HG03039 (cell line): ENCODE data around the gene PASD1.
"Not testable (repeated sequence)": the region's sequence is repeated elsewhere in the genome, so short reads cannot be mapped to it uniquely, and the experiment has no call there.

Experiments
- ATAC-seq: cut with Tn5 transposase; IDR thresholded peaks from one replicate; pipeline ENCODE4 v1.9.1; 2021; ENCODE audit warnings: mild to moderate bottlenecking, moderate library complexity; ENCODE audit not compliant: unreplicated experiment

The PASD1 gene

DNA sequence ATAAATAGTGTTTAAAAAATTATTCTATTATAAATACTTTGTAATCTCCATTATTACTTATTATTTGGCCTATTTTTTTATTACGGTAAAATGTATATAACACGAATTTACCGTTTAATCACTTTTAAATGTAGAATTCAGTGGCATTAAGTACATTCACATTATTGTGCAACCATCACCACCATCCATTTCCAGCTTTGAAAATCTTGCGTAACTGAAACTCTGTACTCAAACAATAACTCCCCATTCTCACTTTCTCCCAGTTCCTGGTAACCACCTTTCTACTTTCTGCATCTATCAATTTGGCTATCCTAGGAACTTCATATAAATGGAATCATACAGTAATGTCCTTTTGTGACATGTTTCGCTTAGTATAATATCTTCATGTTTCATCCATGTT is 45.7 kb downstream of the PASD1 start:
- ATAC-seq: no peak

DNA sequence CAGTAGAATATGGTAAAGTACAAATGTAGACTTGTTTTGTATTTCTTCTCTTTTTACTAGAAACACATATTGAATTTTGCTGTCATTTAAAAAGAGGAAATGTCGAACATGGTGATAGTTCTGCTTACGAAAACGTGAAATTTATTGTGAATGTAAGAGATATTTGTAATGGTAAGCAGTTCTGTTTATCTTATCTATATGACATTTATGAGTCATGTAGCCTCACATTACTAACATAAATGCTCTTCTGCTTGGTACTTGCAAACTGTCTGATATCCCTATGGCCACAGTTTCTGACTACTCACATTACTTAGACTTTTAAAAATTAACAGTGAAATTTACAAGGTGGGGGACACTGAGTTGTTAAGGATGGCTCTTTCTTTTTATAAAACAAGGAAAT is 57.9 kb downstream of the PASD1 start:
- no peak for ATAC-seq

DNA sequence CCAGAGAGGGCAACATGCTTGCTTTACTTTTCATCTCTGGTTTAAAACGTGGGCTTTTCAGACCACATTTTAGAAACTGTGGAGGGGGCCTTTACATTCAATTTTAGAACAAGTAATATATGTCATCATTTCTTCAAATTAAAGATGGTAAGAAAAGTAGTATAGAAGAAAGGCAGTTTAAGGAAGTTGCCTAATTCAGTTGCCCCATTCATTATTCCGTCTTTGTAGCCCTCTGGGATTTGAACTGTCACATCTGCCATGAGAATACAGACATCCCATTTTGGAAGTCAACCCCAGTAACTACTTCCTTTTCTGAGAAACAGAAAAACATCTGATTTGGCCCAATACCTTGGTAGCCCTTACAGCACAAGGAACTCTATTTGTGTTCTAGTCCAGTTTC is 61.2 kb downstream of the PASD1 start:
- no peak for ATAC-seq

DNA sequence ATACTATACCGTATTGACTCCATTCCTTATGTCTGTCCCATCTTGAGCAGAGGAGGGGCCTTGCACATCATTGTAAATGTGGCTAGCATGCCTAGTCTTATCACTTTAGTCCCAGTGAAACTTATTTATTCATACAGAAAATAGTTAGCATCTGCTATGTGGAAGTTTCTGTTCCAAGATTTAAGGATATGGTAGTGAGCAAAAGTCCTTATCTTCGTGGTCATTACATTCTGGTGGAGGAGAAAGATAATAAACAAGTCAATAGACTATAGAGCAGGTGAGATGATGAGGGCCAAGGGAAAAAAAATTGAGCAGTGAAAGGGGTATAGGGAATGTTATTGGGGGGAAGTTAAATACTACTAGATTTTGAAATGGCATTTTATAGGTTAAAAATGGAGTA is 68.3 kb downstream of the PASD1 start:
- no peak for ATAC-seq

DNA sequence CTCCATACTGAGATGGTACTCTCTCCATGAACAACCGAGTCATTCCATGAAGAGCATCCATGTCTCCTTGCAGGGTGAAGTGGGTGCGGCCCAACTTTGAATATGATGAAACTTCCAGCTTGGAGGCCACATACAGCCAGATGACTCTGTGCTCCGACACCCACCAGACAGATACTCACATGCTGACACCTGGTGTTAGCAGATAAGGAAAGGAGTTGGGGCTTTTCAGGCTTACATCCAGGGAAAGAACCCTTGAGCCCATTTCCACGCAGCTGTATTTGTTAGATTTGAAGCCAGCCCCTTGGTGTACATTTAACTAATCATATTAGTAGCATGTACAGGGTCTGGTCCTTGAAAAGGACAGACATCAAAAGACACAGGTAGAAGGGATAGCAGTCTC is 69.7 kb downstream of the PASD1 start:
- ATAC-seq: no peak

DNA sequence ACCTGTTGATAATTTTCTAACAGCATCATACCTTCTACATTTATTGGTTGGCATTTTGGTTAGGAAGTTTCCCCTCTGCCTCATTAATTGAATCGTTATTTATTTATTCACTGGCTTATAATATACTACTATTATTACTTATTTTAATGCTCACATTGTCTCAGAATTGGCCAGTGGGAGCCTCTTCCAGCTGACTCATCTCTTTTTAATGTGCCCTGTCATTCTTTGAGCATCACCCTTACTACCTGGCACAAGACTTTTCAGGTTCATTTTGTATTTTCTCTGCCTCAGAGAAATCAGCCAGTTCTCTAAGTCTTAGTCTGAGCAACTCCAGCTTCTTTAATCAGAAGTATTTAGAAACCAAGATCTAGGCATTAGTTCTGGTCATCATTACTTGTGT is 71.5 kb downstream of the PASD1 start:
- no peak for ATAC-seq

DNA sequence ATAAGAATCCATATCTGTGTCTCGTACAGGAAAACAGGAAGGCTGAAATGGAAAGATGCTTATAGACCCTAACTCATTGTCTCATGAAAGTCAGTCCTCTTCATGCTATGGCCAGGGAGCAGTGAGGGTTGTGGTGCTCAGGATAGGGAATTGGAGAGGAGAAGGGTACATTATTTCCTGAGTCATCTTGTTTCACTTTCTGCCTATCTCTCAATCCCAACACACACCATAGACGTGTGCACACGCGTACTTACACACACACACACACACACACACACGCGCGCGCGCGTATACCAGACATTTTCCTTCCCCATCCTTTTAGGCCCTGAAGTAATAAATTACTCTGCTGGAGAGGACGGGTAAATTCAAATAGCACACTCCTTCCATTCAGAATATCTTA is 78.1 kb downstream of the PASD1 start:
- no peak for ATAC-seq

DNA sequence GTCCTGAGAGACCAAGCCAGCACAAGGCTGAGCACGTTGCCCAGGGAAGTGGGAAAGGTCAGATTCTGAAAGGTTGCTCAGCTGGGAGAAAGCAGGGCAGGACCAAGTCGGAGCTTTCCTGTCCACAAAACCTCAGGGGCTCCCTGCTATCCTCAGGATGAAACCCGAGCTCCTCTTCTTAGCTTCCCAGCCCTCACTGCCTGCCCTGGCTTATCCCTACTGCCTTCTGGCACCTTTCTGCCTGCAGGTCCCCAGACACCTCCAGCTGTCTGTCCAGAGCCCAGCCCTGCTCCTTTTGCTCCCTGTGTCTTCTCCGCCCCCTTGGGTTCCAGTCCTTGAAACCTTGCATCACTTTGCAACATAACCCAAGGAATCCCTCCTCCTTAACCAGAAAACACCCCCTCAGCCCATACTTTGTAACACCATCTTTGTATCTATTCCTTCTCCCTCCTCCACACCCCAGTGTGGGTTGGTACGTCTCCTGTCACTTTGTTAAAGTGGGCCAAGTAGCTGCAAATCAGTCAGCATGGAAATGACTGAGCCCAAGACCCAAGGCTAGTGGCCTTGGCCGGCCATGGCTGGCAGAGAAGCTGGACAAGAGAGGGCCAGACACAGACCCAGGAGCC is 111.8 kb downstream of the PASD1 start:
- no peak for ATAC-seq

DNA sequence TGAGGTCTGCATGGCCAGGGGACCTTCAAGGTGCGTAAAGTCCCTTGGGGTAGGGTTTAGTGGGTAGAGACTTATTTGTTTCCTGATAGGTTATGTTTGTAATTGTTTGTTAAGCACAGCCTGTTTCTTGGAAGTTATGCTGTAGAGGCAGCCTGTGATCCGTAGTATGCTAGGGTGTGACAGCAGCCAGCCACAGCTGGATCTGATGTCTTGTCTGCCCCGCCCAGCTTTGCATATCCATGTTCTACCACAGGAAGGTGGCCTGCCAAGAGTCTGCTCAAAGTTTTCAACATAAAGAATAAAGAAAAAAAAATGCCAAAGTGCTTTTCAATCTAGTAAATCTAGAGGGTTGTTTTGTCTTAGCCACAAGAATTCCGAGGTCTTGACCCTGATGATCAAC is 112.7 kb downstream of the PASD1 start:
- no peak for ATAC-seq

DNA sequence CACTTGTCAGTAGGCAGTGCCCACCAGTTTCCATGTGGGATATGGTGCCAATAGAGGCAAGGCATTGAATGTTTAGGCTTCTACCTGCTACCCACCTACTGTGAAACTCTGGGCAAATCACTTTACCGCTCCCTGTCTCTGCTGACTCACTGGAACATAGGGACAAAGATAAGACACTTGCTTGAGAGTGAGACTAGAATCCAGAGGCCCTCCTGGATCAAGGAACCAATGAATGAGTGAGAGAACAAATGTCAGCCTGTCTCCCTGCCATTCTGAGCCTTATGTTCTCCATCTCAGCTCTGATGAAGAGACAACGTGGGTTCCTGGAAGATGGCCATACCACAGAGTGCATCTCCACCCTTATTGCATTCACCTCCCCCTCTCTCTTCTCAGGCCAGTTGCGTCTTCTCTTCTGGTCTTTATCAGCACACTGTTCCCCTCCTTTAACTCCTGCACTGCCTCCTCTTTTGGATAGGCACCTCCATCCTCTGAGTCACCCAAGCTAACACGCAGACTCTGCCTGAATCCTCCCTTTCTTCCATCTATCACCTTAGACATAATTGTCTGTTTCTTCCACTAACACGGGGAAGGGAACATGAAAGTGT is 116.4 kb downstream of the PASD1 start:
- no peak for ATAC-seq

DNA sequence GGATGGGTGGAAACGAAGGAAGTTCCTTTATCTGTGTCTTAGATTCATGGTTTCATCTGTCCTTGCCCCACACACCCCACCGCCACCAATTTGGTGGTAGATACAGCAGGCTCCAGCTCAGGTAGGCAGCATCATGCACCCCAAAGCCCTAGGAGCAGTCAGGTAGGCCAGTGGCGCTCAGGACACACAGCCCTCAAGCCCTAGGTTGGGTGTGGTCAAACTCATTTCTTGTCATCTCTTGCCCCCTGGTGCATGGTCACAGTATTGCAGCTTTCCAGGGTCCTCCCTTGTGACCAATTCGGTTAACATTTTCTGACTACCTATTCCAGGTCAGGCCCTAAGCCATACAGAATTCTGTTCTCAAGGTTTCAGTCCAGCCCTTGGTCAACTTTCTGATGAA is 117.3 kb downstream of the PASD1 start:
- no peak for ATAC-seq

DNA sequence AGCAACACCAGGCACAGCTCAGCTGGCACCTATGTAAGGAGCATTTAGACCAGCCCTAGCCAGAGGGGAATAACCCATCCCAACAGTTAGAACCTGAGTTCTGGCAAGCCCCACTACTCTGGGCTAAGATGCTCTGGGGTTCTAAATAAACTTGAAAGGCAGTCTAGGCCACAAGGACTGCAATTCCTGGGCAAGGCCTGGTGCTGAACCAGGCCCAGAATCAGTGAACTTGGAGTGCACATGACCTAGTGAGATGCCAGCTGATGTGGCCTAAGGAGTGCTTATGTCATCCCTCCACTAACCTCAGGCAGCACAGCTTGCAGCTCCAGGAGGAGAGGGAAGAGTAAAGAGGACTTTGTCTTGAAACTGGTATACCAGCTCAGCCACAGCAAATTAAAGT is 124.2 kb downstream of the PASD1 start:
- ATAC-seq: no peak

DNA sequence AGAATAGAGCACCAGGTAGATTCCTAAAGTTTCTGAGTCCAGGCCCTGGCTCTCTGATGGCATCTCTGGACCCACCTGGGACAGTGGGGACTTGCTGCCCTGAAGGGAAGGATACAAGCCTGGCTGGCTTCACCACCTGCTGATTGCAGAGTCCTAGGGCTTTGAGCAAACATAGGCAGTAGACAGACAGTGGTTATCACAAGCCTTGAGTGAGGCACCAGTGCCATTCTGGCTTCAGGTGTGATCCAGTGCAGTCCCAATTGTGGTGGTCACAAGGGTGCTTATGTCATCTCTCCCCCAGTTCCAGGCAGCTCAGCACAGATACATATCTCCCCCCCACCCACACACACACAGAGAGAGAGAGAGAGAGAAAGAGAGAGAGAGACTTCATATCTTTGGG is 125.2 kb downstream of the PASD1 start:
- no peak for ATAC-seq

DNA sequence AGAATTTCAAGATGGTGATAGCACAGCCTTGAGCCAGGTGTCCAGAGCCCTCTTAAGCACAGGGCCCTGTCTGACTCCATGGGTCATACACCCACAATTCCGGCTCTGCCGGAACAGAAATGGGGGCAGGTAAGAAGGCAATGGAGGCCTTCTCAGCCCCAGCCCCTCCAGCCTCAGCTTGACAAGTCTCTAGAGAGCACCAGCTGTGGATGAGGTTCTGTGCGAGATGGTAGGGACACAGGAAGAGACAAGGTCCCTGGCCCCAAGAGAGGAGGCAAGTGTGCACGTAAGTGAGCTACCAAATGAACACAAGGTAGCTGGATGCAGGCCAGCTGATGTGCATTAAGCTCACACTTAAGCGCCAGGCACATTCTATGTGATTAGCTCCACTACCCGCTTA is 129.3 kb downstream of the PASD1 start:
- ATAC-seq: no peak

DNA sequence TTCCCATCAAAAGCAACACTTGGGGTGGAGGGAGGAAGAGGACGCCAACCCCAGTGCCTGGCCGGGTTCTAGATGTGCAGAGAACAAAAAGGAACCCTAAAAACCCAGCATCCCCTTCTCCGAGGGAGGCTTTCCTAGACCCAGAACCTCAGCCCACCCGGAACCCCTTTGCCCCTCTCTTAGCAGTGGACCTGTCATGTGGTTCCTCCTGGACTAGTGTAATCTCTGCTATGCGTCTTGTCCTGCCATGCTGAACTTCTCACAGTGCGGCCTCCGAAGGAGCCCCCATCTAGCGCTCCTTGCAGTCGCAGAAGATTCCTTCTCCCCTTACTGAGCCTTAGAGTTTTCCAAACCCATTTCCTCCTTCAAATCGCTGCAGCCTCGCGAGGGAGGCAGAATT is 130.6 kb downstream of the PASD1 start:
- ATAC-seq: no peak

DNA sequence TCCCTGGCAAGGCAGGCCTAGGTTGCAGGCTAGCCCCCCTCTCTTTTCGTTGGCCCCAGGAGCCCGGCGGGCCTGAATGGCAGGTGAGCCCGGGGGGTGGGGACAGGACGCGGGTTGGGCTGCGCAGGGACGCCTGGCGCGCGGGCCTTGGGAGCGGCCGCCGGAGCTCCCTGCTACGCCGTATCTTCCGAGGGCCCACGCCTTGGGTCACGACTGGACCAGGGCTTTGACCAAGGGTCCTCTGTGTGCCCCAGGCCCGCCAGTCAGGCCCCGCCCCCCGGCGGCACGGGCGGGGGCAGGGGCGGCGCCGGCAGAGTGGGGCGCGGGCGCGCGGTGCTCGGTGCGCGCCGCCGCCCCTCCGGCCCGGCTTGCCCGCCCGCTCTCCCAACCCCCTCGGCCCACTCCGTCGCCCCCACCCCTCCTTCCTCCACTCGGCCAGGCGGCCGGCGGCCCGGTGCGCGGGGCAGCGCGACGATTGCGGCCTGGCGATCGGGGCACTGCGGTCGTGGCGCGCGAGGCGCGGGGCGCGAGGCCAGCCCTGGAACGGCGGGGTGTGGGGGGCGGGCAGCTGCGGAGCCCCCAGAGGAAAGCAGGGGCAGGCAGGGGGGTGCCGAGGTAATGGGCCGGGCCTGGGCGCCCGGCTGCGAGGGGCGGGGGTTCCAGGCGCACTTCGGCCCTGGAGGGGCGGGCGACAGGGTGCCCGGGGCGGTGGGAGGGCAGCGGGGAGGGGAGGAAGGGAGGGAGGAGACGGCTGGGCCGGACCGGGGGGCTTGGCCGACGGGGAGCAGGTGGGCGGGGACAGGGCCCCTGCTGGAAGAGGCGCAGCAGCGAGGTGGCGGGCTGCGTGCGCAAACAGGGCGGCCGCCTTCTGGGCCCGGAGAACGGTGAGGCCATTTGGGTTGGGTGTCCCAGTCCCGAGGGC is 131.4 kb downstream of the PASD1 start, which contains the start of gene PRRG3:
PRRG3 (plus strand) TSS at position 798 of the 922 bp plus-strand sequence. CDS start 3,357 bp downstream, outside the sequence.
- no peak for ATAC-seq

DNA sequence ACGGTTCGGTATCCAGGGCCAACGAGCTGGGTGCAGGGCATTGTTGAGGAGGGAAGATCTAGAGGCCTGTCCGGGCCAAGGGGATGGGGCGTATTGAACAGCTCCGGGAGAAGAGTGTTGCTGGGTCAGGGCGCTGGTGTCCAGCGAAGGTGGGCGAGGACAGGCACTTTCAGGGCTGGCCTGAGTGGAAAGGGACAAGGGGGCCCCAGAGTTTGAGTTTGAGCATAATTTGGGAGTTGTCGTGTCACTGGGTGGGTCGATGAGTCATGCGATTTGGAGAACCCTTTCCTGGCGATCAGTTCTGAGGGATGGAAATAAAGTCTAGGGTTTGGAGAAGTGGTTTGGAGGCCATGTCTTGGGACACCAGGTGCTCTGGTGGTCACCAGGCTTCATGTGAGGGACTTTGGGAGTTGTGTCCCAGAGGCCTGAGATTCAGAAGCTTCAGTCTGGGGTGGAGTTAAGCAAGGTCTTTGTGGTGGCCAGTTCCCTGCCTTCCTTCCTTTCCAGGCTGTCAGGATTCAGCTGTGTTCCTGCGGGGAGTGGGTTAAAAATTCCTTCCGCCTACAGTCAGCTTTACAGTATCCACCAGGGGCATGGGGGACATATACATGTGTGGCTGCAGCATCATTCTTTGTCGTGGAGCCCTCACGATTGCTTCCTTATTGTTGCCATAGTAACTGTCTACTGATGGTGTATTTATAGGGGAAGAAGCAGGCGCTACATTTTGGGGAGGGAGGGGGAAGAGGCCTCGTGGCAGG is 132.3 kb downstream of the PASD1 start:
- ATAC-seq: no peak

DNA sequence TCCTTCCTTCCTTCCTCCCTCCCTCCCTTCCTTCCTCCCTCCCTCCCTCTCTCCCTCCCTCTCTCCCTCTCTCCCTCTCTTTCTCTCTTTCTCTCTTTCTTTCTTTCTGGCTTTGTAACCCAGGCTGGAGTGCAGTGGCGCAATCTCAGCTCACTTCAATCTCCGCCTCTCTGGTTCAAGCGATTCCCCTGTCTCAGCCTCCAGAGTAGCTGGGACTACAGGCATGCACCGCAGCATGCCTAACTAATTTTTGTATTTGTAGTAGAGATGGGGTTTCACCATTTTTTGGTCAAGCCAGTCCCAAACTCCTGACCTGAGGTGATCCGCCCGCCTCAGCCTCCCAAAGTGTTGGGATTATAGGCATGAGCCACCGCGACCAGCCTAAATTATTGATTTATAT is 133.6 kb downstream of the PASD1 start:
- not testable (repeated sequence) for ATAC-seq

DNA sequence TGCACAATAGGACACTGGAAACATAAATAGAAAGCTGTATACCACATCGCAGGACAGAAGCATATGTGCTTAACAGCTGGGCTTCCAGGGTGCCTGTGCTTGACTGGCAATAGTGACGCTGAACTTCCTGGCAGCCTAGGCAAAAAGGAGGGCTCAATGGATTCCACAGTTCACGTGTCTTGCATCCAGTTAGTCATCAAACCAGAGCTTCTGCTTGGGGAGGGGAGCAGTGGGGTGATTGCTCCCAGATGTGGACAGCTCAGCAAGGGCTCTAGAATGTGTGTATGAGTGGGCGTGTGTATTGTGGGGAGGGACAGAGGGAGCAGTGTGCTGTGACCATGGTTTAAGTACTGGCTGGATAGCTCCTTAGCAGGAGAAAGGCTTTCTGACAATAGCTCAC is 134.0 kb downstream of the PASD1 start:
- no peak for ATAC-seq

DNA sequence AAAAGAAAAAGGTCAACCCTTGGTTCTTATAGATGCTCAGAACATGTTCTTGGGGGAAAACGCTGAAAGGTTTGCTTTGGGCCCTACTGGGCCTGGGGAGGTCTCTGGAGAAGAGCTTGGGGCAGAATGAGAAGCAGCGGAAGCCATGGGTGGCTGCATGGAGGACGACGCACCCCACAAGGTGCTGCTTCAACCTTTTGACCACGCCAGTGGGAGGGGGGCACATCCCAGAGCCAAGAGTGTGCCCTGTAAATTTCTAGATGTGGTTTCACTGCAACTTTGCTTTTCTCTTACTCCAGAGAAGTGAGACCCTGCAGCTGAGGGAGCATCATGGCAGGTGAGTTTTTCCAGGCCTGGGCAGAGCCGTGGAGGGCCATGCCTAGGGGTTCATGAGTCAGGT is 135.0 kb downstream of the PASD1 start:
- ATAC-seq: no peak

DNA sequence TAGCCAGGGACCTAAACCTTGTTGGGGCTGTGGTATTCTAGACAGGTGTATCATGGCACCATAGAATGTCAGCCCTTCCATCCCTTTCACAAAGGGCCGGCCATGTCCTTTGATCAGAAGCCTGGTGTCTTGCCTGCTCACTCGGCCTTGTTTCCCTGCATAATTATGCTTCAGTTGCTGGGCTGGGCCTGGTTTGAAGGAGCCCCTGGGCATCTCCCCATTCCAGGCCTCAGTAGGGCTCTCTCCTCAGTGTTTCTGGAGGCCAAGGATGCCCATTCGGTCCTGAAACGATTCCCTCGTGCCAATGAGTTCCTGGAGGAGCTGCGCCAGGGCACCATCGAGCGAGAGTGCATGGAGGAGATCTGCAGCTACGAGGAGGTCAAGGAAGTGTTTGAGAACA is 136.3 kb downstream of the PASD1 start:
- ATAC-seq: no peak
